Vagina (tissue), 2 donors: ENCODE results near the gene CAST. TPM values are rescaled to one million over a fixed set of nuclear protein-coding genes. Genes with fewer than 3 reads are reported as not detected.

ENCODE experiments used
- DNase-seq, 2 donors: peaks; one replicate each; pipeline ENCODE4 v3.0.0-alpha.2; 2017; ENCODE audit errors: extremely low spot score in 2 of 2
- H3K27ac ChIP-seq: fragments of 200-600 bp; sonication (generic); one replicate; pipeline ENCODE4 v1.5.1; 2019
- H3K27me3 ChIP-seq: fragments of 200-600 bp; sonication (generic); one replicate; pipeline ENCODE4 v1.5.1; 2019
- H3K36me3 ChIP-seq, 2 donors: fragments of 200-600 bp; sonication (generic); one replicate each; pipeline ENCODE4 v1.5.1; 2017 to 2019
- H3K4me1 ChIP-seq: fragments of 200-600 bp; sonication (generic); one replicate; pipeline ENCODE4 v1.5.1; 2019
- H3K4me3 ChIP-seq, 2 donors: fragments of 200-600 bp; sonication (generic); 1 replicate in 1 of 2; 2 replicates in 1 of 2; pipeline ENCODE4 v1.5.1; 2016 to 2019
- H3K9me3 ChIP-seq: fragments of 200-600 bp; sonication (generic); one replicate; pipeline ENCODE4 v1.5.1; 2019
- CTCF ChIP-seq, 3 experiments: fragments of 450-650 bp in 2 of 3; fragments of 200-600 bp in 1 of 3; sonication (generic) in 1 of 3; IDR thresholded peaks; one replicate each; pipeline ENCODE4 v1.5.1; 2017 to 2019; ENCODE audit warnings: antibody characterized with exemption in 3 of 3, mild to moderate bottlenecking in 2 of 3, moderate library complexity in 2 of 3
- POLR2A ChIP-seq, 2 donors: fragments of 450-650 bp; IDR thresholded peaks; one replicate each; pipeline ENCODE4 v1.6.1; 2017; ENCODE audit warnings: antibody characterized with exemption in 2 of 2, mild to moderate bottlenecking in 2 of 2, moderate library complexity in 2 of 2
- POLR2AphosphoS5 ChIP-seq, 2 donors: sonication (generic); formaldehyde crosslinking; IDR thresholded peaks; one replicate each; pipeline ENCODE4 v1.9.0; 2017; ENCODE audit warnings: antibody characterized with exemption in 2 of 2, mild to moderate bottlenecking in 2 of 2, low read depth in 1 of 2; ENCODE audit not compliant: insufficient read depth in 1 of 2
- intact Hi-C: fragments of 100-400 bp; cut with DNase I; formaldehyde crosslinking; loops from one replicate; pipeline ENCODE4 v1.15.1; 2023
- total RNA-seq: library from RNA; depleted of rRNA; stranded (reverse); fragments of >200 nt; gene quantifications from one replicate; pipeline ENCODE4 v1.2.3, GENCODE V29; 2016

The CAST gene
- total RNA-seq, 1 donor from 2014 or later, result 309 TPM

GRCh38 chr5:96714450-96714849, 52.3 kb downstream of the CAST start:
- Histone ChIP-seq H3K4me1 (peaks cover 85% of the 10 kb centered on the region), H3K36me3 (no peaks in the 10 kb centered on the region)
- intact Hi-C loops, result loop anchor here (10.0 kb wide), 2 partner anchors 50 to 100 kb away; partner anchors contain the start of gene CAST

GRCh38 chr5:96714951-96715451, 52.8 kb downstream of the CAST start:
- TF ChIP-seq POLR2AphosphoS5 (IDR thresholded peaks at IDR 0.05; ENCODE audit: insufficient read depth in 1 of 2, low read depth in 1 of 2) (peak in 1 of 2 donors; percentile 84), POLR2A (IDR thresholded peaks at IDR 0.05) (no peak), CTCF (IDR thresholded peaks at IDR 0.05) (no peak)
- no peak overlapping the region for H3K4me3 ChIP-seq
- DNase-seq, result no peak
- no peaks in the 10 kb centered on the region for H3K9me3 ChIP-seq
- no peaks in the 10 kb centered on the region for H3K36me3 ChIP-seq
- intact Hi-C loops, result loop anchor here (10.0 kb wide), 2 partner anchors 50 to 100 kb away; partner anchors contain the start of gene CAST
- H3K27ac ChIP-seq, result peak overlapping the region; percentile 69
- no peaks in the 10 kb centered on the region for H3K27me3 ChIP-seq
- H3K4me1 ChIP-seq, result peaks cover 85% of the 10 kb centered on the region

More at GRCh38 chr5:96714450-96714849, 52.3 kb downstream of the CAST start:
- no peak for DNase-seq
- H3K27me3 ChIP-seq, result no peaks in the 10 kb centered on the region
- H3K27ac ChIP-seq, result peak overlapping the region; percentile 69
- H3K9me3 ChIP-seq, result no peaks in the 10 kb centered on the region
- no peak for TF ChIP-seq POLR2A (IDR thresholded peaks at IDR 0.05)
- no peak for TF ChIP-seq POLR2AphosphoS5 (IDR thresholded peaks at IDR 0.05; ENCODE audit: insufficient read depth in 1 of 2, low read depth in 1 of 2)
- no peak for TF ChIP-seq CTCF (IDR thresholded peaks at IDR 0.05)
- no peak overlapping the region for H3K4me3 ChIP-seq

GRCh38 chr5:96716007-96716406, 53.8 kb downstream of the CAST start:
- H3K27ac ChIP-seq, result peak overlapping the region; percentile 31
- no peak overlapping the region for H3K4me3 ChIP-seq
- peaks cover 84% of the 10 kb centered on the region for H3K4me1 ChIP-seq
- no peaks in the 10 kb centered on the region for H3K36me3 ChIP-seq
- H3K9me3 ChIP-seq, result no peaks in the 10 kb centered on the region
- TF ChIP-seq POLR2A (IDR thresholded peaks at IDR 0.05), result no peak
- TF ChIP-seq POLR2AphosphoS5 (IDR thresholded peaks at IDR 0.05; ENCODE audit: insufficient read depth in 1 of 2, low read depth in 1 of 2), result no peak
- no peak for TF ChIP-seq CTCF (IDR thresholded peaks at IDR 0.05)
- no peaks in the 10 kb centered on the region for H3K27me3 ChIP-seq
- intact Hi-C loops, result loop anchor here (10.0 kb wide), 2 partner anchors 51 to 101 kb away; partner anchors contain the start of gene CAST
- DNase-seq, result no peak

- no peaks in the 10 kb centered on the region for H3K9me3 ChIP-seq
- H3K4me1 ChIP-seq, result peaks cover 83% of the 10 kb centered on the region
- intact Hi-C loops, result loop anchor here (10.0 kb wide), 2 partner anchors 52 to 102 kb away; partner anchors contain the start of gene CAST
- H3K27ac ChIP-seq, result no peak overlapping the region
- TF ChIP-seq CTCF (IDR thresholded peaks at IDR 0.05), result no peak
- no peak for TF ChIP-seq POLR2A (IDR thresholded peaks at IDR 0.05)
- TF ChIP-seq POLR2AphosphoS5 (IDR thresholded peaks at IDR 0.05; ENCODE audit: insufficient read depth in 1 of 2, low read depth in 1 of 2), result no peak
- no peak overlapping the region for H3K4me3 ChIP-seq
- no peaks in the 10 kb centered on the region for H3K36me3 ChIP-seq
- no peak for DNase-seq
- H3K27me3 ChIP-seq, result no peaks in the 10 kb centered on the region
Measured at GRCh38 chr5:96716716-96717115, 54.5 kb downstream of the CAST start.

- H3K27ac ChIP-seq, result peak overlapping the region; percentile 39
- intact Hi-C loops, result loop anchor here (10.0 kb wide), 2 partner anchors 53 to 103 kb away; partner anchors contain the start of gene CAST
- H3K4me1 ChIP-seq, result peaks cover 85% of the 10 kb centered on the region
Measured at GRCh38 chr5:96717874-96718273, 55.7 kb downstream of the CAST start.

More at GRCh38 chr5:96717874-96718273, 55.7 kb downstream of the CAST start:
- H3K36me3 ChIP-seq, result no peaks in the 10 kb centered on the region
- no peaks in the 10 kb centered on the region for H3K27me3 ChIP-seq
- H3K4me3 ChIP-seq, result no peak overlapping the region
- no peaks in the 10 kb centered on the region for H3K9me3 ChIP-seq
- no peak for TF ChIP-seq POLR2AphosphoS5 (IDR thresholded peaks at IDR 0.05; ENCODE audit: insufficient read depth in 1 of 2, low read depth in 1 of 2)
- DNase-seq, result no peak
